Left ventricle myocardium superior (tissue), 1 donor: ENCODE results near the gene TMEM91. TPM values are rescaled to one million over a fixed set of nuclear protein-coding genes. Genes with fewer than 3 reads are reported as not detected.
"Not testable (repeated sequence)": the region's sequence is repeated elsewhere in the genome, so short reads cannot be mapped to it uniquely, and the experiment has no call there.

ENCODE experiments used
- ATAC-seq: fragments of 200-7000 bp; cut with Tn5 transposase; one replicate; pipeline ENCODE4 v1.9.1; 2020; ENCODE audit warnings: mild to moderate bottlenecking, moderate library complexity
- DNase-seq: peaks from one replicate; pipeline ENCODE4 v3.0.0-alpha.2; 2020
- intact Hi-C: fragments of 100-400 bp; cut with micrococcal nuclease; formaldehyde crosslinking; loops from one replicate; pipeline ENCODE4 v1.11.0; 2022
- total RNA-seq: library from RNA; stranded (reverse); fragmentation: NEBNext Ultra II Directional; extraction: Animal tissue kit (Norgen Biotek cat#: 25700); gene quantifications from one replicate; pipeline ENCODE4 v1.2.1, GENCODE V29; 2021
- donor health status: DM: no; HTN: yes; CAD: no; lungs with severe emphysema.

Gene TMEM91
- total RNA-seq, 1 donor from 2014 or later = 3.6 TPM

- ATAC-seq (no peak), DNase-seq (no peak)
- intact Hi-C loops = no loop called here
These were observed 3.8 kb upstream of the TMEM91 start for GRCh38 chr19:41372501-41372900.

GRCh38 chr19:41373993-41374392 is 2.3 kb upstream of the TMEM91 start:
- ATAC-seq = peak; percentile 87
- intact Hi-C loops = no loop called here
- peak; percentile 94 for DNase-seq

GRCh38 chr19:41376998-41377365 is 649 bp downstream of the TMEM91 start:
- peak; percentile 2 for ATAC-seq
- intact Hi-C loops = no loop called here
- no peak for DNase-seq

GRCh38 chr19:41377977-41378709 is 1.8 kb downstream of the TMEM91 start:
- intact Hi-C loops = no loop called here
- no peak for ATAC-seq

GRCh38 chr19:41381536-41381935 is 5.2 kb downstream of the TMEM91 start:
- intact Hi-C loops, ATAC-seq, DNase-seq: not testable (repeated sequence)

More at GRCh38 chr19:41377977-41378709, 1.8 kb downstream of the TMEM91 start:
- no peak for DNase-seq

GRCh38 chr19:41384351-41384750 is 8.0 kb downstream of the TMEM91 start:
- intact Hi-C loops = no loop called here

GRCh38 chr19:41386442-41386841 is 10.1 kb downstream of the TMEM91 start:
- intact Hi-C loops = no loop called here
- no peak for DNase-seq
- ATAC-seq = peak; percentile 39

More at GRCh38 chr19:41384351-41384750, 8.0 kb downstream of the TMEM91 start:
- ATAC-seq (no peak), DNase-seq (no peak)

- ATAC-seq (no peak), DNase-seq (no peak)
- intact Hi-C loops = no loop called here
These were observed 15.3 kb downstream of the TMEM91 start for GRCh38 chr19:41391618-41392017.

- intact Hi-C loops = no loop called here
- DNase-seq (peak; percentile 44), ATAC-seq (no peak)
These were observed 16.4 kb downstream of the TMEM91 start for GRCh38 chr19:41392775-41393174.

- ATAC-seq (no peak), DNase-seq (no peak)
- intact Hi-C loops = no loop called here
These were observed 19.0 kb downstream of the TMEM91 start for GRCh38 chr19:41395355-41395754.

GRCh38 chr19:41397086-41398049 is 21.0 kb downstream of the TMEM91 start, which contains the start of the genes BCKDHA and EXOSC5:
BCKDHA (plus strand) TSS chr19:41397818; CDS start chr19:41397828, 10 bp downstream.
EXOSC5 (minus strand) TSS chr19:41397359; CDS start chr19:41397328, 31 bp downstream.
- intact Hi-C loops = no loop called here
- DNase-seq (peak; percentile 99), ATAC-seq (peak; percentile 98)

- no peak for ATAC-seq
- no peak for DNase-seq
- intact Hi-C loops = no loop called here
These were observed 21.7 kb downstream of the TMEM91 start for GRCh38 chr19:41398050-41398418.

- ATAC-seq (no peak), DNase-seq (no peak)
- intact Hi-C loops = no loop called here
These were observed 22.3 kb downstream of the TMEM91 start for GRCh38 chr19:41398598-41398997.

GRCh38 chr19:41399091-41399490 is 22.8 kb downstream of the TMEM91 start:
- no peak for ATAC-seq
- intact Hi-C loops = no loop called here

GRCh38 chr19:41399525-41399924 is 23.2 kb downstream of the TMEM91 start:
- ATAC-seq = no peak
- intact Hi-C loops = no loop called here

More at GRCh38 chr19:41399091-41399490, 22.8 kb downstream of the TMEM91 start:
- no peak for DNase-seq

GRCh38 chr19:41401483-41401882 is 25.1 kb downstream of the TMEM91 start:
- ATAC-seq = no peak
- DNase-seq = no peak
- intact Hi-C loops = no loop called here

More at GRCh38 chr19:41399525-41399924, 23.2 kb downstream of the TMEM91 start:
- no peak for DNase-seq

GRCh38 chr19:41402010-41402409 is 25.7 kb downstream of the TMEM91 start:
- DNase-seq = no peak
- ATAC-seq = no peak
- intact Hi-C loops = no loop called here

- intact Hi-C loops = no loop called here
- ATAC-seq (no peak), DNase-seq (no peak)
These were observed 27.0 kb downstream of the TMEM91 start for GRCh38 chr19:41403181-41403970.

GRCh38 chr19:41405776-41406175 is 29.4 kb downstream of the TMEM91 start:
- DNase-seq (no peak), ATAC-seq (peak; percentile 15)
- intact Hi-C loops = no loop called here
